Gastroesophageal sphincter (tissue), 3 donors: ENCODE results near the gene STK16.
"Not testable (repeated sequence)": the region's sequence is repeated elsewhere in the genome, so short reads cannot be mapped to it uniquely, and the experiment has no call there.

Experiments used
- POLR2A ChIP-seq, 2 donors: fragments of 450-650 bp; IDR thresholded peaks; one replicate each; pipeline ENCODE4 v1.6.1; 2017; ENCODE audit warnings: antibody characterized with exemption in 2 of 2, mild to moderate bottlenecking in 2 of 2, moderate library complexity in 1 of 2
- TF ChIP-seq, protein P1 (sequence below), 4 experiments: fragments of 200-600 bp in 2 of 4; fragments of 450-650 bp in 2 of 4; sonication (generic) in 1 of 4; IDR thresholded peaks; one replicate each; pipeline ENCODE4 v1.5.1; 2017 to 2019; ENCODE audit warnings: antibody characterized with exemption in 4 of 4, mild to moderate bottlenecking in 2 of 4, moderate library complexity in 2 of 4

- TF ChIP-seq, protein P1, sequence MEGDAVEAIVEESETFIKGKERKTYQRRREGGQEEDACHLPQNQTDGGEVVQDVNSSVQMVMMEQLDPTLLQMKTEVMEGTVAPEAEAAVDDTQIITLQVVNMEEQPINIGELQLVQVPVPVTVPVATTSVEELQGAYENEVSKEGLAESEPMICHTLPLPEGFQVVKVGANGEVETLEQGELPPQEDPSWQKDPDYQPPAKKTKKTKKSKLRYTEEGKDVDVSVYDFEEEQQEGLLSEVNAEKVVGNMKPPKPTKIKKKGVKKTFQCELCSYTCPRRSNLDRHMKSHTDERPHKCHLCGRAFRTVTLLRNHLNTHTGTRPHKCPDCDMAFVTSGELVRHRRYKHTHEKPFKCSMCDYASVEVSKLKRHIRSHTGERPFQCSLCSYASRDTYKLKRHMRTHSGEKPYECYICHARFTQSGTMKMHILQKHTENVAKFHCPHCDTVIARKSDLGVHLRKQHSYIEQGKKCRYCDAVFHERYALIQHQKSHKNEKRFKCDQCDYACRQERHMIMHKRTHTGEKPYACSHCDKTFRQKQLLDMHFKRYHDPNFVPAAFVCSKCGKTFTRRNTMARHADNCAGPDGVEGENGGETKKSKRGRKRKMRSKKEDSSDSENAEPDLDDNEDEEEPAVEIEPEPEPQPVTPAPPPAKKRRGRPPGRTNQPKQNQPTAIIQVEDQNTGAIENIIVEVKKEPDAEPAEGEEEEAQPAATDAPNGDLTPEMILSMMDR (IDR thresholded peaks at IDR 0.05): not testable (repeated sequence)
- not testable (repeated sequence) for TF ChIP-seq POLR2A (IDR thresholded peaks at IDR 0.05)
These were observed 41.8 kb downstream of the STK16 start for GRCh38 chr2:219287116-219287440.
